ENCODE measurements around the gene USH2A. TPM values are rescaled to one million over a fixed set of nuclear protein-coding genes. Genes with fewer than 3 reads are reported as not detected.

Gene USH2A
- total RNA-seq, 1 donor from 2014 or later, result 0.14 TPM

DNA sequence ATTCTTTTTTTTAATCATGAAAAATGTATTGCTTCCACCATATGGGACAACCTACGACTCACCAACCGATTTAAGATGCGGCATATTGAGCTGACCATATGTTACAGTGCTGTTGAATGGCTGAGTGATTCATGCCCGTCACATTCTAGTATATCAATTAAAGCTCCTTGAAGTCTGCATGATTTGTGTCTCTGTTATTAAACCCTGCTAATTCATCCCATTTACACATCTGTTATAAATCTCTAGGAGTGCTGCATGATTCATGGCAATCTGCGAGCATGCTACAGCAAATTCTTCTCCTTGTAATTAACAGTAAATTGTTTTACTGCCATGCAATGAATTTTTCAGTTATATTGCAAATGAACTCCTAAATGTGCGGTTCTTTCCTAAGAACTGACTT lies 239.8 kb downstream of the USH2A start:
- Mint-ChIP-seq H3K27ac (ENCODE audit: unreplicated experiment) (no peak overlapping the region), H3K4me3 (no peak overlapping the region), H3K9me3 (no peaks in the 10 kb centered on the region), H3K27me3 (ENCODE audit: low read depth) (no peaks in the 10 kb centered on the region), H3K36me3 (ENCODE audit: low read depth) (no peaks in the 10 kb centered on the region), H3K4me1 (peaks cover 24% of the 10 kb centered on the region)
- no peak for DNase-seq (ENCODE audit: low read depth, low spot score)
- TF ChIP-seq, protein P1, sequence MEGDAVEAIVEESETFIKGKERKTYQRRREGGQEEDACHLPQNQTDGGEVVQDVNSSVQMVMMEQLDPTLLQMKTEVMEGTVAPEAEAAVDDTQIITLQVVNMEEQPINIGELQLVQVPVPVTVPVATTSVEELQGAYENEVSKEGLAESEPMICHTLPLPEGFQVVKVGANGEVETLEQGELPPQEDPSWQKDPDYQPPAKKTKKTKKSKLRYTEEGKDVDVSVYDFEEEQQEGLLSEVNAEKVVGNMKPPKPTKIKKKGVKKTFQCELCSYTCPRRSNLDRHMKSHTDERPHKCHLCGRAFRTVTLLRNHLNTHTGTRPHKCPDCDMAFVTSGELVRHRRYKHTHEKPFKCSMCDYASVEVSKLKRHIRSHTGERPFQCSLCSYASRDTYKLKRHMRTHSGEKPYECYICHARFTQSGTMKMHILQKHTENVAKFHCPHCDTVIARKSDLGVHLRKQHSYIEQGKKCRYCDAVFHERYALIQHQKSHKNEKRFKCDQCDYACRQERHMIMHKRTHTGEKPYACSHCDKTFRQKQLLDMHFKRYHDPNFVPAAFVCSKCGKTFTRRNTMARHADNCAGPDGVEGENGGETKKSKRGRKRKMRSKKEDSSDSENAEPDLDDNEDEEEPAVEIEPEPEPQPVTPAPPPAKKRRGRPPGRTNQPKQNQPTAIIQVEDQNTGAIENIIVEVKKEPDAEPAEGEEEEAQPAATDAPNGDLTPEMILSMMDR (conservative IDR thresholded peaks at IDR 0.05), result no peak

DNA sequence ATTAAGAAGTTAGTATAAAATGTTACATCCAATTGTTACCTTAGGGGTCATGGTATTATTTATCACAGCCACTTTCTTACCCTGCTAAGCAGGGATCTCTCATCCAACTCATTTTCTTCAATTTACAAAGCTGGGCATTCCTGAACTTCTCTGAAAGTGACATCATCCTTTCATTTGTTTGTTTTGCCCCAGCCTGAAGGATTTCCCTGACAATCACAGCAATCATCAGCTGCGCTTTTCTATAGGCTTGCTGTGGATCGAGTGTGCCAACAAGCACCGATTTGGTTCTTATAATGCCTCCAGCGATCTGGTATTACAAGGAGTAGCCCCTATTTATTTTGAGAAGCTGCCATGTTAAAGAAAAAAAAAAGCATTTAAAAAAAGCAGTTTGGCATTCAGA lies 240.2 kb downstream of the USH2A start:
- H3K36me3 Mint-ChIP-seq (ENCODE audit: low read depth), result no peaks in the 10 kb centered on the region
- H3K9me3 Mint-ChIP-seq, result no peaks in the 10 kb centered on the region
- DNase-seq (ENCODE audit: low read depth, low spot score), result no peak
- no peak overlapping the region for H3K4me3 Mint-ChIP-seq
- no peaks in the 10 kb centered on the region for H3K27me3 Mint-ChIP-seq (ENCODE audit: low read depth)
- no peak overlapping the region for H3K27ac Mint-ChIP-seq (ENCODE audit: unreplicated experiment)
- peaks cover 24% of the 10 kb centered on the region for H3K4me1 Mint-ChIP-seq
- TF ChIP-seq, protein P1 (conservative IDR thresholded peaks at IDR 0.05), result no peak

DNA sequence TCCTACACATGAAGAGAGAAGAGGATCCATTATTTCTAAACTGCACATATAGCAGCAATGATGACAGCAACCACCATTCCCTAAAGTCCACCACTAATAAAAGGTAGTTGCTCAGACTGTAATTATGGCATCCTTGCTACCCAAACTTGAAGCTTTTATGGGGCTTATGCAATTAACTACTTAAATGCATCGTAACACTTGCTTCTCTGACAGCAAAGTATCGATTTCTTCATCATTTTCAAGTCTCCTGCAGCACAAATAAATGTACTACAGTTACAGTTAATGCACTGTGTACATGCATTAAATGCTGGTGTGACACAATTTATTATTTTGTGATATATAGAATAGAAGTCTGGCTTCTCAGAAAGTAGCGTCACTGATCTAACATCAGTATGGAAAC lies 241.7 kb downstream of the USH2A start:
- Mint-ChIP-seq H3K4me3 (no peak overlapping the region), H3K27ac (ENCODE audit: unreplicated experiment) (no peak overlapping the region), H3K36me3 (ENCODE audit: low read depth) (no peaks in the 10 kb centered on the region)

DNA sequence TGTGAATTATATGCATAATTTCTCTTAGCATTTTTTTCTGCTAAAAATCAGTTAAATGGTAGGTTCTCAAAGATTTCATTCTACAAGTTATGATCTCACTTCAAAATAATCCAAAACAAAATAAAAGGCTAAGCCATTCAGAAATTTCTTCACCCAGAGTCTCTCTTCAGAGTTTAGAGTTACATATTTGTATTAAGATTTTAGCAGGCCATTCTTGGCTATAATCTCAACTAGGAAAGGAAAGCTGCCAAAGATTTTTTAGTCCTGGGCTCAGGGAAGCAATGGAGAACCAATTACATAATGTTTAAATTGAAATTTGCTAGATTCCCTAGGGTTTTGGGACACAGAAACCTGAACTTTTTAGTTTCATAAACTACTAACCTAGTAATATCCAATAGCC lies 245.0 kb downstream of the USH2A start:
- Mint-ChIP-seq H3K27me3 (ENCODE audit: low read depth) (no peaks in the 10 kb centered on the region), H3K4me3 (no peak overlapping the region), H3K4me1 (peaks cover 6% of the 10 kb centered on the region), H3K27ac (ENCODE audit: unreplicated experiment) (no peak overlapping the region), H3K9me3 (no peaks in the 10 kb centered on the region), H3K36me3 (ENCODE audit: low read depth) (no peaks in the 10 kb centered on the region)
- TF ChIP-seq, protein P1 (conservative IDR thresholded peaks at IDR 0.05), result no peak
- no peak for DNase-seq (ENCODE audit: low read depth, low spot score)

More for the DNA sequence above, 241.7 kb downstream of the USH2A start:
- no peaks in the 10 kb centered on the region for H3K9me3 Mint-ChIP-seq
- H3K27me3 Mint-ChIP-seq (ENCODE audit: low read depth), result no peaks in the 10 kb centered on the region
- peaks cover 21% of the 10 kb centered on the region for H3K4me1 Mint-ChIP-seq
- no peak for DNase-seq (ENCODE audit: low read depth, low spot score)
- TF ChIP-seq, protein P1 (conservative IDR thresholded peaks at IDR 0.05), result no peak

DNA sequence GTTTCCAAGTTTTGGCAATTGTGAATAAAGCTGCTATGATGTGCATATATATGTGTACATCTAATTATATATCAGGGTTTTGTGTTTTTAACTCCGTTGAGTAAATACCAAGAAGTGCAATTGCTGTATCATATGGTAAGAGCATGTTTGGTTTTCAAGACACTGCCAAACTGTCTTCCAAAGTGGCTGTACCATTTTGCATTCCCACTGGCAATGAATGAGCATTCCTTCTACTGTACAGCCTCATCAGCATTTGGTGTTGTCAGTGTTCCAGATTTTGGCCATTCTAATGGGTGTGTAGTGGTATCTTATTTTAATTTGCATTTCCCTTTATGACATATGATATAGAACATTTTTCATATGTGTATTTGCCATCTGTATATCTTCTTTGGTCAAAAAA lies 246.3 kb downstream of the USH2A start:
- Mint-ChIP-seq H3K4me1 (no peaks in the 10 kb centered on the region), H3K27ac (ENCODE audit: unreplicated experiment) (no peak overlapping the region), H3K4me3 (no peak overlapping the region), H3K27me3 (ENCODE audit: low read depth) (no peaks in the 10 kb centered on the region), H3K36me3 (ENCODE audit: low read depth) (no peaks in the 10 kb centered on the region), H3K9me3 (no peaks in the 10 kb centered on the region)
- TF ChIP-seq, protein P1 (conservative IDR thresholded peaks at IDR 0.05), result no peak
- DNase-seq (ENCODE audit: low read depth, low spot score), result no peak

DNA sequence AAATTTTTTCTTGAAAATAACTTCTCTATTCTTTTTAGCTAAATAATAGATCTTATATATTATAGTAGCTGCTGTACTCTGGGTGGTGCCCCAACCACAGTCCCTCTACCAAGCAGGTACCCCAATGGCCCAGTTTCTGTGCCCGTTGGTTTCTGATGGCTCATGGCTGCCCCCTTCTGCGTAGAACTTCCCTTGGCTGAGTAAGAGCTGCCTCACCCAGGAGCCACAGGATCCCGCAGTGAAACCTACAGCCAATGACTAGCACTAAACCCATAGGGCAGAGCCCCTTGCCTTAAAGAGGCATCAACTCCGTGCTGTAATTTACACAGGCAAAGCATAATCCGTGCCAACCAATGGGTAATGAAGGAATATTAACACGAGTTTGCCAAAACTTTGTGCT lies 247.5 kb downstream of the USH2A start:
- no peaks in the 10 kb centered on the region for H3K27me3 Mint-ChIP-seq (ENCODE audit: low read depth)
- H3K27ac Mint-ChIP-seq (ENCODE audit: unreplicated experiment), result no peak overlapping the region
- TF ChIP-seq, protein P1 (conservative IDR thresholded peaks at IDR 0.05), result no peak
- H3K36me3 Mint-ChIP-seq (ENCODE audit: low read depth), result no peaks in the 10 kb centered on the region
- no peaks in the 10 kb centered on the region for H3K4me1 Mint-ChIP-seq
- no peak overlapping the region for H3K4me3 Mint-ChIP-seq
- DNase-seq (ENCODE audit: low read depth, low spot score), result no peak
- no peaks in the 10 kb centered on the region for H3K9me3 Mint-ChIP-seq

Data from neural crest cell (in vitro differentiated cells).